Hepatocyte (in vitro differentiated cells): Measurements from ENCODE around the gene PRSS33. TPM values are rescaled to one million over a fixed set of nuclear protein-coding genes. Genes with fewer than 3 reads are reported as not detected.
A peak's percentile ranks its signal among the peaks of the same experiment; 100 is the strongest.

Experiments
- DNase-seq: peaks from one replicate; pipeline ENCODE4 v3.0.0-alpha.2; 2016; ENCODE audit warnings: low spot score
- H2AFZ ChIP-seq: fragments of 200-600 bp; sonication (generic); 2 replicates; pipeline ENCODE4 v1.6.0; 2016; ENCODE audit warnings: antibody characterized with exemption, mild to moderate bottlenecking
- H3K27ac ChIP-seq: fragments of 200-600 bp; sonication (generic); 2 replicates; pipeline ENCODE4 v1.5.1; 2016; ENCODE audit warnings: mild to moderate bottlenecking
- H3K27me3 ChIP-seq: fragments of 200-600 bp; sonication (generic); 2 replicates; pipeline ENCODE4 v1.6.1; 2016
- H3K36me3 ChIP-seq: fragments of 200-600 bp; sonication (generic); replicated peaks from 2 replicates; pipeline ENCODE4 v1.5.1; 2016; ENCODE audit warnings: low read depth; ENCODE audit not compliant: insufficient read depth
- H3K4me1 ChIP-seq: fragments of 200-600 bp; sonication (generic); 2 replicates; pipeline ENCODE4 v1.5.1; 2016; ENCODE audit warnings: mild to moderate bottlenecking, moderate library complexity; ENCODE audit not compliant: insufficient read depth
- H3K4me2 ChIP-seq: fragments of 200-600 bp; sonication (generic); 2 replicates; pipeline ENCODE4 v1.6.0; 2016
- H3K4me3 ChIP-seq: fragments of 200-600 bp; sonication (generic); 2 replicates; pipeline ENCODE4 v1.5.1; 2016; ENCODE audit warnings: mild to moderate bottlenecking
- H3K79me2 ChIP-seq: fragments of 200-600 bp; sonication (generic); 2 replicates; pipeline ENCODE4 v1.6.0; 2017; ENCODE audit warnings: mild to moderate bottlenecking
- H3K9me2 ChIP-seq: fragments of 200-600 bp; sonication (generic); replicated peaks from 2 replicates; pipeline ENCODE4 v1.6.0; 2017; ENCODE audit warnings: mild to moderate bottlenecking; ENCODE audit not compliant: insufficient read depth
- H3K9me3 ChIP-seq: fragments of 200-600 bp; sonication (generic); 2 replicates; pipeline ENCODE4 v1.5.1; 2016; ENCODE audit warnings: low read depth, mild to moderate bottlenecking
- H4K20me1 ChIP-seq: fragments of 200-600 bp; sonication (generic); 2 replicates; pipeline ENCODE4 v1.6.0; 2016; ENCODE audit warnings: mild to moderate bottlenecking; ENCODE audit not compliant: insufficient read depth, poor library complexity, severe bottlenecking
- EZH2 ChIP-seq: fragments of 200-600 bp; sonication (generic); IDR thresholded peaks from 2 replicates; pipeline ENCODE4 v1.6.1; 2016; ENCODE audit warnings: antibody characterized with exemption, mild to moderate bottlenecking, borderline replicate concordance
- EZH2phosphoT487 ChIP-seq: fragments of 200-600 bp; sonication (generic); IDR thresholded peaks from one replicate; pipeline ENCODE4 v1.6.1; 2018; ENCODE audit warnings: antibody characterized with exemption, mild to moderate bottlenecking, low read depth, moderate library complexity; ENCODE audit not compliant: unreplicated experiment, severe bottlenecking
- WGBS: methylation state at CpG from one replicate; pipeline ENCODE4 v1.1.6; 2016; ENCODE audit warnings: low lambda C conversion rate; ENCODE audit errors: missing lambda C conversion rate; 5-methylcytosine and 5-hydroxymethylcytosine counted together
- polyA plus RNA-seq: library from polyadenylated mRNA; unstranded; fragments of >200 nt; fragmentation: Nextera tagmentation; extraction: Ambion mirVana; gene quantifications from 2 replicates; pipeline ENCODE4 v1.2.1, GENCODE V29; 2016
- total RNA-seq: library from RNA; depleted of rRNA; stranded (reverse); fragments of >200 nt; gene quantifications from 2 replicates; pipeline ENCODE4 v1.2.3, GENCODE V29; 2014
- TF ChIP-seq, protein P1 (sequence below): fragments of 200-600 bp; sonication (generic); IDR thresholded peaks from 2 replicates; pipeline ENCODE4 v1.5.1; 2016; ENCODE audit warnings: antibody characterized with exemption, mild to moderate bottlenecking; ENCODE audit not compliant: poor library complexity

PRSS33 gene, protein sequence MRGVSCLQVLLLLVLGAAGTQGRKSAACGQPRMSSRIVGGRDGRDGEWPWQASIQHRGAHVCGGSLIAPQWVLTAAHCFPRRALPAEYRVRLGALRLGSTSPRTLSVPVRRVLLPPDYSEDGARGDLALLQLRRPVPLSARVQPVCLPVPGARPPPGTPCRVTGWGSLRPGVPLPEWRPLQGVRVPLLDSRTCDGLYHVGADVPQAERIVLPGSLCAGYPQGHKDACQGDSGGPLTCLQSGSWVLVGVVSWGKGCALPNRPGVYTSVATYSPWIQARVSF
- total RNA-seq, result 0.20 TPM in 1 of 2 replicates, not detected in the other
- not detected in 2 replicates for polyA plus RNA-seq

DNA sequence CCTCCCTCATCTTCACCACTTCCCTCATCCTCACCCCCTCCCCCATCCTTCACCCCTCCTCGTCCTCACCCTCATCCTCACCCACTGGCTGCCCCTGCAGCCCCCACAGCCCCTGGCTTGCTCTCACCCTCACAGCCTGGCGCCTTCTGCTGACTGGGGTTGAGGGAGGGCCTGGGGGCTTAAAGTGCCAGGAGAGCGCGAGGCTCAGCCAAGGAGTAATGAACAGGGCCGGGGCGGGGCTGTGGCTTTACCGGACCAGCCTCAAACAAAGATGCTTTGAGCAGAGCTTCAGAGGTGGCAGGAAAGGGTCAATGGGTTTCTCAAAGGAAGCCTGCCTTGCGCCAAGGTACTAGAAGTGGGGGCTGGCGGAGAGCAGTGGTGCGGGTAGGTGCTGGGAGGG, at the start of gene PRSS33:
PRSS33 (minus strand) TSS at position 155 of the 400 bp plus-strand sequence. CDS start 1,013 bp downstream, outside the sequence.
- no peak within 1 kb of the TSS for H3K27ac ChIP-seq
- TF ChIP-seq EZH2phosphoT487, result no peak
- TF ChIP-seq, protein P1, sequence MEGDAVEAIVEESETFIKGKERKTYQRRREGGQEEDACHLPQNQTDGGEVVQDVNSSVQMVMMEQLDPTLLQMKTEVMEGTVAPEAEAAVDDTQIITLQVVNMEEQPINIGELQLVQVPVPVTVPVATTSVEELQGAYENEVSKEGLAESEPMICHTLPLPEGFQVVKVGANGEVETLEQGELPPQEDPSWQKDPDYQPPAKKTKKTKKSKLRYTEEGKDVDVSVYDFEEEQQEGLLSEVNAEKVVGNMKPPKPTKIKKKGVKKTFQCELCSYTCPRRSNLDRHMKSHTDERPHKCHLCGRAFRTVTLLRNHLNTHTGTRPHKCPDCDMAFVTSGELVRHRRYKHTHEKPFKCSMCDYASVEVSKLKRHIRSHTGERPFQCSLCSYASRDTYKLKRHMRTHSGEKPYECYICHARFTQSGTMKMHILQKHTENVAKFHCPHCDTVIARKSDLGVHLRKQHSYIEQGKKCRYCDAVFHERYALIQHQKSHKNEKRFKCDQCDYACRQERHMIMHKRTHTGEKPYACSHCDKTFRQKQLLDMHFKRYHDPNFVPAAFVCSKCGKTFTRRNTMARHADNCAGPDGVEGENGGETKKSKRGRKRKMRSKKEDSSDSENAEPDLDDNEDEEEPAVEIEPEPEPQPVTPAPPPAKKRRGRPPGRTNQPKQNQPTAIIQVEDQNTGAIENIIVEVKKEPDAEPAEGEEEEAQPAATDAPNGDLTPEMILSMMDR, result no peak
- TF ChIP-seq EZH2, result no peak
- no peaks in the 10 kb centered on the region for H3K27me3 ChIP-seq
- no peak within 1 kb of the TSS for H3K4me3 ChIP-seq
- H3K4me2 ChIP-seq, result no peak within 1 kb of the TSS
- DNase-seq, result no peak
- WGBS, result 61% methylated on average over 9 of the region's 10 CpGs
- no peaks in the 10 kb centered on the region for H3K79me2 ChIP-seq
- no peaks in the 10 kb centered on the region for H3K4me1 ChIP-seq
- H3K36me3 ChIP-seq, result no peaks in the 10 kb centered on the region
- no peaks in the 10 kb centered on the region for H3K9me3 ChIP-seq
- H4K20me1 ChIP-seq, result no peaks in the 10 kb centered on the region
- H2AFZ ChIP-seq, result no peak within 1 kb of the TSS
- no peaks in the 10 kb centered on the region for H3K9me2 ChIP-seq

DNA sequence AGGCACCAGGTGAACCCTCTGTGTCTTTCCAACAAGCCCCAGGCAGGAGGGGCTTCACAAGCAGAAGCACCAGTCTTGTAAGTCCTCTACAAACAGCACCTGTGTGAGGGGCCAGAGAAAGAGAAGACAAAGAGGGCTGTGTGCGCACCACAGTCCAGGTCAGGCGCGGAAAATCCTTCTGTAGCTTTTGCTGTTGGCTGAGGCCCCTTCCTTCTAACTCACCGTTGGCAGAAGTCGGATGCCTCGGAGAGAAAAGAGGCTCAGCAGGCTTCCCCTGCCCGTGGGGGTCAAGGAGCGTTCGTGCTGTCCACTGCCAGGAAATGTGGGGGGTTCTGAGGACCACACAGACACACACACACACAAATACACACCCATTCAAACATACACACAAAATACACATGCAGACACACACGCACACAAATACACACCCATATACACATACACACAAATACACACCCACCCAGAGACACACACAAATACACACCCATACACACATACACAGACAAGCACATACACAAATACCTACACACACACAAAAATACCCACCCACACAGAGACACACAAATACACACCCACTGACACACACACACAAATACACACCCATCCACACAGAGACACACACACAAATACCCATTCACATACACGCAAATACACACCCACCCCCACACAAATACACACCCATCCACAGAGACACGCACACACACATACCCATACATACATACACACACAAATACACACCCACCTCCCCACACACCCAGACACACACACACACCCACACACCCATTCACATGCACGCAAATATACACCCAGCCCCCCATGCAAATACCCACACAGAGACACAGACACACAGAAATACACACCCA, 49.5 kb upstream of the PRSS33 start:
- Histone ChIP-seq H3K4me2 (no peak overlapping the region), H3K9me2 (no peaks in the 10 kb centered on the region), H3K9me3 (no peaks in the 10 kb centered on the region), H3K27ac (peak overlapping the region; percentile 76), H3K27me3 (no peaks in the 10 kb centered on the region), H3K36me3 (no peaks in the 10 kb centered on the region), H2AFZ (no peak overlapping the region), H4K20me1 (no peaks in the 10 kb centered on the region), H3K4me3 (no peak overlapping the region), H3K79me2 (no peaks in the 10 kb centered on the region), H3K4me1 (peaks cover 5% of the 10 kb centered on the region)
- WGBS, result 79% methylated on average over 13 of the region's 13 CpGs
- TF ChIP-seq EZH2, result no peak
- TF ChIP-seq EZH2phosphoT487, result no peak
- TF ChIP-seq, protein P1, result no peak
- DNase-seq, result no peak

DNA sequence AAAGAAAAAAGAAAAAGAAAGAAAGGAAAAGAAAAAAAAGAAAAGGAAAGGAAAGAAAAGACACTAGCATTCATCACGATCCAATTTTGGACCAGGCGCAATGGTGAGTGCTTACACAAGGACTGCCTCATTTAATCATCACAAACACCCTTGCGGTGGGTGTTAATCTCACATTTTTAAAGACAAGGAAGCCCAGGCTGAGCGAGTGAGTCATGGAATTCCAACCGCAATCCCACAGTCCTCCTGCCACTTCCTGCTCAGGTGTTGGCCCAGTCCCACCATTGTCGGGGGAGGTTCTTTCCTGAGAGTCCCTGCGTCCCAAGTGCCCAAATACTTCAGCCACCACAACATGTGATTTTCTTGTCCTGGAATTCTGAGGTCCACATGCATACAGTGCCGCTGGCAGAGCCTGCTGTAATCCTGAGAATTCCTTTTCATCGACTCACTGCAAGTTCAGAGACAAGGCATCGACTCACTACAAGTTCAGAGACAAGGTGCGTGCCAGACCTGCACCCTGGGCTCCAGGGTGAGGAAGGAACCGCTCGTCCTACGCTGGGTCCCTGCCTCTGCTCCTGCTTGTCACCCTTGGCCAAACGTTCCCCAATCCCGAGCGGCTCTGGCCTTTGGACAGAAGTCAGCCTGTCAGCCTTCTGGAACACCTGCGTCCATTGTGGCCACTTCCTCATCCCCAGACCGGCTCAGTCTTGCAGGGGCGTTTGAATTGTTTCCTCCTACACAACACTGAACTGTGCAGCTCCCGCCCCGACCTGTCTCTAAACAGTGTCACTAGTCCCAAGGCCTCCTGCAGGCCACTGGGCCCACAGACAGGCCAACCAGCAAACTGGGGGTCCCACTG, 48.5 kb upstream of the PRSS33 start:
- 46% methylated on average over 22 of the region's 22 CpGs for WGBS
- peak; percentile 70 for DNase-seq
- peak overlapping the region; percentile 36 for H3K4me2 ChIP-seq

More for the DNA sequence above, 48.5 kb upstream of the PRSS33 start:
- H3K27ac ChIP-seq, result peak overlapping the region; percentile 76
- no peaks in the 10 kb centered on the region for H3K36me3 ChIP-seq
- peaks cover 5% of the 10 kb centered on the region for H3K4me1 ChIP-seq
- no peak overlapping the region for H3K4me3 ChIP-seq
- H3K27me3 ChIP-seq, result no peaks in the 10 kb centered on the region
- no peaks in the 10 kb centered on the region for H3K9me3 ChIP-seq
- no peak overlapping the region for H2AFZ ChIP-seq
- no peaks in the 10 kb centered on the region for H4K20me1 ChIP-seq
- no peaks in the 10 kb centered on the region for H3K79me2 ChIP-seq
- H3K9me2 ChIP-seq, result no peaks in the 10 kb centered on the region
- TF ChIP-seq EZH2phosphoT487 (no peak), EZH2 (no peak)
- TF ChIP-seq, protein P1, result no peak
